Measurements from ENCODE around the gene CERS6.

CERS6 gene

DNA sequence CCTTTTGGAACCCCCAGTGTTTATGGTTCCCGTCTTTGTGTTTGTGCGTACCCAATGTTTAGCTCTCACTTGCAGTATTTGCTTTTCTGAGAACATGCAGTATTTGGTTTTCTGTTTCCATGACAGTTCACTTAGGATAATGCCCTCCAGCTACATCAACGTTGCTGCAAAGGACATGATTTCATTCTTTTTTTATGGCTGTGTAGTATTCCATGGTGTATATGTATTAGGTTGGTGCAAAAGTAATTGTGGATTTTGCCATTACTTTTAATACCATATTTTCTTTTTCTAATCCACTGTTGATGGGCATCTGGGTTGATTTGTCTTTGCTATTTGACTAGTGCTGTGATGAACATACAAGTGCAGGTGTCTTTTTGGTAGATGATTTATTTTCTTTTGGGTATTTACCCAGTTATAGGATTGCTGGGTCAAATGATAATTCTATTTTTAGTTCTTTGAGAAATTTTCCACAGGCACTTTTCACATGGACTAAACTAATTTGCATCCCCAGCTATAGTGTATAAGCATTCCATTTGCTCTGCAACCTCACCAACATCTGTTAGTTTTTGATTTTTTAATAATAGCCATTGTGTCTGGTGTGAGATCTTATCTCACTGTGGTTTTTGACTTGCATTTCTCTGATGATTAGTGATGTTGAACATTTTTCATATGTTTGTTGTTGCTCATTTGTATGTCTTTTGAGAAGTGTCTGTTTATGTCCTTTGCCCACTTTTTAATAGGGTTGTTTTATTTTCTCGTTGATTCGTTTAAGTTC, 63.6 kb downstream of the CERS6 start:
- TF ChIP-seq, protein P1, sequence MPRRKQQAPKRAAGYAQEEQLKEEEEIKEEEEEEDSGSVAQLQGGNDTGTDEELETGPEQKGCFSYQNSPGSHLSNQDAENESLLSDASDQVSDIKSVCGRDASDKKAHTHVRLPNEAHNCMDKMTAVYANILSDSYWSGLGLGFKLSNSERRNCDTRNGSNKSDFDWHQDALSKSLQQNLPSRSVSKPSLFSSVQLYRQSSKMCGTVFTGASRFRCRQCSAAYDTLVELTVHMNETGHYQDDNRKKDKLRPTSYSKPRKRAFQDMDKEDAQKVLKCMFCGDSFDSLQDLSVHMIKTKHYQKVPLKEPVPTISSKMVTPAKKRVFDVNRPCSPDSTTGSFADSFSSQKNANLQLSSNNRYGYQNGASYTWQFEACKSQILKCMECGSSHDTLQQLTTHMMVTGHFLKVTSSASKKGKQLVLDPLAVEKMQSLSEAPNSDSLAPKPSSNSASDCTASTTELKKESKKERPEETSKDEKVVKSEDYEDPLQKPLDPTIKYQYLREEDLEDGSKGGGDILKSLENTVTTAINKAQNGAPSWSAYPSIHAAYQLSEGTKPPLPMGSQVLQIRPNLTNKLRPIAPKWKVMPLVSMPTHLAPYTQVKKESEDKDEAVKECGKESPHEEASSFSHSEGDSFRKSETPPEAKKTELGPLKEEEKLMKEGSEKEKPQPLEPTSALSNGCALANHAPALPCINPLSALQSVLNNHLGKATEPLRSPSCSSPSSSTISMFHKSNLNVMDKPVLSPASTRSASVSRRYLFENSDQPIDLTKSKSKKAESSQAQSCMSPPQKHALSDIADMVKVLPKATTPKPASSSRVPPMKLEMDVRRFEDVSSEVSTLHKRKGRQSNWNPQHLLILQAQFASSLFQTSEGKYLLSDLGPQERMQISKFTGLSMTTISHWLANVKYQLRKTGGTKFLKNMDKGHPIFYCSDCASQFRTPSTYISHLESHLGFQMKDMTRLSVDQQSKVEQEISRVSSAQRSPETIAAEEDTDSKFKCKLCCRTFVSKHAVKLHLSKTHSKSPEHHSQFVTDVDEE (CRISPR knock-in tag; IDR thresholded peaks at IDR 0.05), result no peak
- TF ChIP-seq OSR1 (CRISPR knock-in tag; IDR thresholded peaks at IDR 0.05) (no peak), PPARA (CRISPR knock-in tag; IDR thresholded peaks at IDR 0.05; ENCODE audit: borderline replicate concordance) (no peak), ARNTL (CRISPR knock-in tag; IDR thresholded peaks at IDR 0.05; ENCODE audit: borderline replicate concordance, low read depth) (no peak)
- TF ChIP-seq, protein P2, sequence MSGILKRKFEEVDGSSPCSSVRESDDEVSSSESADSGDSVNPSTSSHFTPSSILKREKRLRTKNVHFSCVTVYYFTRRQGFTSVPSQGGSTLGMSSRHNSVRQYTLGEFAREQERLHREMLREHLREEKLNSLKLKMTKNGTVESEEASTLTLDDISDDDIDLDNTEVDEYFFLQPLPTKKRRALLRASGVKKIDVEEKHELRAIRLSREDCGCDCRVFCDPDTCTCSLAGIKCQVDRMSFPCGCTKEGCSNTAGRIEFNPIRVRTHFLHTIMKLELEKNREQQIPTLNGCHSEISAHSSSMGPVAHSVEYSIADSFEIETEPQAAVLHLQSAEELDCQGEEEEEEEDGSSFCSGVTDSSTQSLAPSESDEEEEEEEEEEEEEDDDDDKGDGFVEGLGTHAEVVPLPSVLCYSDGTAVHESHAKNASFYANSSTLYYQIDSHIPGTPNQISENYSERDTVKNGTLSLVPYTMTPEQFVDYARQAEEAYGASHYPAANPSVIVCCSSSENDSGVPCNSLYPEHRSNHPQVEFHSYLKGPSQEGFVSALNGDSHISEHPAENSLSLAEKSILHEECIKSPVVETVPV (CRISPR knock-in tag; IDR thresholded peaks at IDR 0.05), result no peak
- no peak for ATAC-seq

DNA sequence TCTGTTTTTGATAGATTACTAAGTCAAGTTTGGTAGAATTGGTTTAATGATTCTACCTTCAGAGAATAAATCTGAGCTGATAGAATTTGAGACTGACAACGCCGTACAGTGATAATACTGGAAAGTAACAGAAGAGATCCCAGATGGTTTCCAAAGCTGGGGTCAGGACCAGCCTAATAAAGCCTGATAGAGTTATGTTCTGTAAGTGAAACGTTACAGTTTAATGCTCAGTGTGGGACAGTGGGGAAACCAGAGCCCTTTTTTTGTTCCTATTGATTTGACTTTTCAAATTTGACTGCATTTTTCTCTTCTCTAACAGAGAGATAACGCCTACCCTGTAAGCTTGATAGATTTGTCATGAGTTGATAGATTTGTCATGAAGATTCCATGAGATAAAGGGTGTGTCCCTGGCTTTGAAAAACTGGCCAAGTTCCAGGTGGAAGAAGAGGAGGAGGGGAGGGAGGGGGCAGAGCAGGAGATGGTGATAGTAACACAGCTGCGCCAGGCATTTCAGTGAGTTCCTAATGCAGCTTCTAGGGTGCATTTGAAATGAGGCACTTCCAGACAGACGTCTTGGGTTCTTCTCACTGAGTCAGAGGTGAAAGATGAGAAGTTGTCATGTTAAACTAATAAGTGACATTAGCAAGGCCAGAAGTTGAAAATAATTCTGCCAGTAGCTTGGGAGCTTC, 65.1 kb downstream of the CERS6 start:
- TF ChIP-seq ZC3H10 (CRISPR knock-in tag; IDR thresholded peaks at IDR 0.05) (no peak), ISL1 (CRISPR knock-in tag; IDR thresholded peaks at IDR 0.05) (peak; percentile 48)
- peak; percentile 91 for ATAC-seq

DNA sequence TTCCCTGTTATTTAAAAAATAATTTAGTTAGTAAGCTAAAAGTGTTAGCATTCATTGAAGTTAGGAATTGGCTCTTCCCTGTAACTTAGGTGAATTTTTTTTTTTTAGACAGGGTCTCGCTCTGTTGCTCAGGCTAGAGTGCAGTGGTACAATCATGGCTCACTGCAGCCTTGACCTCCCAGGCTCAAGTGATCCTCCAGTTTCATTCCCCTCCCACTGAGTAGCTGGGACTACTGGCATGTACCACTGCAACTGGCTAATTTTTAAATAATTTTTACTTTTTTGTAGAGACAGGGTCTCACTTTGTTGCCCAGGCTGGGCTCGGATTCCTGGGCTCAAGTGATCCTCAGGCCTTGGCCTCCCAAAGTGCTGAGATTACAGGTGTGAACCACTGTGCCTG, 66.4 kb downstream of the CERS6 start:
- TF ChIP-seq ARNTL (CRISPR knock-in tag; IDR thresholded peaks at IDR 0.05; ENCODE audit: borderline replicate concordance, low read depth) (no peak), TCF4 (CRISPR knock-in tag; IDR thresholded peaks at IDR 0.05; ENCODE audit: borderline replicate concordance) (no peak), ZFP30 (CRISPR knock-in tag; IDR thresholded peaks at IDR 0.05) (no peak), ESRRG (CRISPR knock-in tag; IDR thresholded peaks at IDR 0.05) (no peak)
- no peak for ATAC-seq

DNA sequence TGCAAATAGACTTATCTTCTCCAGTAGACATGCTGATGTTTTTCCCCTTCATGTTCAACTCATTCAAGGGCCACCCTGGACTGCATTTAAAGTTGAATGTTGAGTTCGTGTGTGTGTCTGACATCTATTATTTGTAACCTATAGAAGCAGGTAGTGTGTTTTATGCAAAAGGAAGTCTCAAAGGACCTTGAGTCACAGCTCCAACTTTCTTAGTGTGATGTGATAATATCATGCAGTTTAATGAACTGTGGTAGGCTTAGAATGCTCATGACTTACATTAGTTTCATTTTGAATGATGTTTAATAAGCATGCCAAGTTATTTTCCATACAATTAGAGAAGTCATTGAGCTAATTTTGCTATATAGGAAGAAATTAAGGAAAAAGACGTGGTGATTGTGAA, 67.9 kb downstream of the CERS6 start:
- ATAC-seq, result no peak
- no peak for TF ChIP-seq ZC3H10 (CRISPR knock-in tag; IDR thresholded peaks at IDR 0.05)
- no peak for TF ChIP-seq ZNF70 (CRISPR knock-in tag; IDR thresholded peaks at IDR 0.05)
- no peak for TF ChIP-seq SNAI2 (CRISPR knock-in tag; IDR thresholded peaks at IDR 0.05)
- no peak for TF ChIP-seq CSDC2 (CRISPR knock-in tag; IDR thresholded peaks at IDR 0.05)

DNA sequence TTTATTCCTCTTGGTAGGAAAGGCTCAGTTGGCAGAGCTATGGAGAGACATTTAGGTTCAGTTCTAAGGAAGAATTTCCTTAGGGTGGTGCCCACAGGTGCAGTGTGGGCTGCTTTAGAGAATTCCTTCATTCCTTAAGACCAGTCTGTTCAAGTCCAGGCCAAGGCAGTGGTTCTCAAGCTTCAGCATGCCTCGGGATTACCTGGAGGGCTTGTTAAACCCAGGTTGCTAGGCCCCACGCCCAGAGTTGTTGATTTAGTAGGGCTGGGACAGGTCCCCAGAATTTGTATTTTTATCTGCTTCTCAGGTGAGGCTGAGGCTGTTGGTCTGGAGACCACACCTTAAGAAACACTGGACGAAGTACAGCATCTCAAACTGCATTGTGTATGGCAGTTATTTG, 68.9 kb downstream of the CERS6 start:
- TF ChIP-seq ZNF565 (CRISPR knock-in tag; conservative IDR thresholded peaks at IDR 0.05; ENCODE audit: low read depth) (no peak), TOX (CRISPR knock-in tag; IDR thresholded peaks at IDR 0.05; ENCODE audit: borderline replicate concordance) (no peak), PPARA (CRISPR knock-in tag; IDR thresholded peaks at IDR 0.05; ENCODE audit: borderline replicate concordance) (no peak), GLIS3 (CRISPR knock-in tag; IDR thresholded peaks at IDR 0.05) (no peak), ZC3H10 (CRISPR knock-in tag; IDR thresholded peaks at IDR 0.05) (no peak), ISL1 (CRISPR knock-in tag; IDR thresholded peaks at IDR 0.05) (no peak), SNAI2 (CRISPR knock-in tag; IDR thresholded peaks at IDR 0.05) (no peak), ESRRG (CRISPR knock-in tag; IDR thresholded peaks at IDR 0.05) (no peak), ZNF8 (CRISPR knock-in tag; IDR thresholded peaks at IDR 0.05) (no peak), ZNF70 (CRISPR knock-in tag; IDR thresholded peaks at IDR 0.05) (no peak), ZFP30 (CRISPR knock-in tag; IDR thresholded peaks at IDR 0.05) (no peak)
- TF ChIP-seq, protein P3, sequence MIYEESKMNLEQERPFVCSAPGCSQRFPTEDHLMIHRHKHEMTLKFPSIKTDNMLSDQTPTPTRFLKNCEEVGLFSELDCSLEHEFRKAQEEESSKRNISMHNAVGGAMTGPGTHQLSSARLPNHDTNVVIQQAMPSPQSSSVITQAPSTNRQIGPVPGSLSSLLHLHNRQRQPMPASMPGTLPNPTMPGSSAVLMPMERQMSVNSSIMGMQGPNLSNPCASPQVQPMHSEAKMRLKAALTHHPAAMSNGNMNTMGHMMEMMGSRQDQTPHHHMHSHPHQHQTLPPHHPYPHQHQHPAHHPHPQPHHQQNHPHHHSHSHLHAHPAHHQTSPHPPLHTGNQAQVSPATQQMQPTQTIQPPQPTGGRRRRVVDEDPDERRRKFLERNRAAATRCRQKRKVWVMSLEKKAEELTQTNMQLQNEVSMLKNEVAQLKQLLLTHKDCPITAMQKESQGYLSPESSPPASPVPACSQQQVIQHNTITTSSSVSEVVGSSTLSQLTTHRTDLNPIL (CRISPR knock-in tag; IDR thresholded peaks at IDR 0.05; ENCODE audit: low read depth), result no peak
- TF ChIP-seq, protein P4, sequence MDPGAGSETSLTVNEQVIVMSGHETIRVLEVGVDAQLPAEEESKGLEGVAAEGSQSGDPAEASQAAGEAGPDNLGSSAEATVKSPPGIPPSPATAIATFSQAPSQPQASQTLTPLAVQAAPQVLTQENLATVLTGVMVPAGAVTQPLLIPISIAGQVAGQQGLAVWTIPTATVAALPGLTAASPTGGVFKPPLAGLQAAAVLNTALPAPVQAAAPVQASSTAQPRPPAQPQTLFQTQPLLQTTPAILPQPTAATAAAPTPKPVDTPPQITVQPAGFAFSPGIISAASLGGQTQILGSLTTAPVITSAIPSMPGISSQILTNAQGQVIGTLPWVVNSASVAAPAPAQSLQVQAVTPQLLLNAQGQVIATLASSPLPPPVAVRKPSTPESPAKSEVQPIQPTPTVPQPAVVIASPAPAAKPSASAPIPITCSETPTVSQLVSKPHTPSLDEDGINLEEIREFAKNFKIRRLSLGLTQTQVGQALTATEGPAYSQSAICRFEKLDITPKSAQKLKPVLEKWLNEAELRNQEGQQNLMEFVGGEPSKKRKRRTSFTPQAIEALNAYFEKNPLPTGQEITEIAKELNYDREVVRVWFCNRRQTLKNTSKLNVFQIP (CRISPR knock-in tag; IDR thresholded peaks at IDR 0.05; ENCODE audit: borderline replicate concordance, low read depth), result no peak
- ATAC-seq, result no peak
